ENCODE data around the gene SPATS2L. TPM values are rescaled to one million over a fixed set of nuclear protein-coding genes. Genes with fewer than 3 reads are reported as not detected.

SPATS2L gene
- total RNA-seq, 1 donor from 2014 or later = 36.6 TPM

- no peak for TF ChIP-seq CTCF (IDR thresholded peaks at IDR 0.05)
- no peaks in the 10 kb centered on the region for H3K4me1 ChIP-seq
- intact Hi-C loops (cut with DNase I) = no loop called here
- no peaks in the 10 kb centered on the region for H3K9me3 ChIP-seq
- no peak for DNase-seq (ENCODE audit: low spot score in 2 of 2)
- no peaks in the 10 kb centered on the region for H3K27me3 ChIP-seq
- no peaks in the 10 kb centered on the region for H3K36me3 ChIP-seq
- H3K27ac ChIP-seq = no peak overlapping the region
- H3K4me3 ChIP-seq = no peak overlapping the region
Measured at GRCh38 chr2:200272320-200272719, 34.2 kb upstream of the SPATS2L start.

GRCh38 chr2:200274116-200275075 lies 32.1 kb upstream of the SPATS2L start:
- intact Hi-C loops (cut with DNase I) = no loop called here
- H3K4me3 ChIP-seq = no peak overlapping the region
- no peaks in the 10 kb centered on the region for H3K36me3 ChIP-seq
- no peak overlapping the region for H3K27ac ChIP-seq
- H3K9me3 ChIP-seq = no peaks in the 10 kb centered on the region
- H3K4me1 ChIP-seq = no peaks in the 10 kb centered on the region
- DNase-seq (ENCODE audit: low spot score in 2 of 2) = no peak
- H3K27me3 ChIP-seq = no peaks in the 10 kb centered on the region
- TF ChIP-seq CTCF (IDR thresholded peaks at IDR 0.05) = no peak

- TF ChIP-seq CTCF (IDR thresholded peaks at IDR 0.05) = no peak
- intact Hi-C loops (cut with DNase I) = no loop called here
- H3K4me3 ChIP-seq = no peak overlapping the region
- no peaks in the 10 kb centered on the region for H3K4me1 ChIP-seq
- H3K9me3 ChIP-seq = no peaks in the 10 kb centered on the region
- no peak overlapping the region for H3K27ac ChIP-seq
- DNase-seq (ENCODE audit: low spot score in 2 of 2) = no peak
- no peaks in the 10 kb centered on the region for H3K27me3 ChIP-seq
- no peaks in the 10 kb centered on the region for H3K36me3 ChIP-seq
Measured at GRCh38 chr2:200275295-200276013, 31.0 kb upstream of the SPATS2L start.

GRCh38 chr2:200276472-200276871 lies 30.0 kb upstream of the SPATS2L start:
- no peaks in the 10 kb centered on the region for H3K27me3 ChIP-seq
- H3K36me3 ChIP-seq = no peaks in the 10 kb centered on the region
- DNase-seq (ENCODE audit: low spot score in 2 of 2) = no peak
- H3K4me3 ChIP-seq = no peak overlapping the region
- H3K27ac ChIP-seq = no peak overlapping the region
- no peaks in the 10 kb centered on the region for H3K9me3 ChIP-seq
- intact Hi-C loops (cut with DNase I) = no loop called here
- no peaks in the 10 kb centered on the region for H3K4me1 ChIP-seq
- no peak for TF ChIP-seq CTCF (IDR thresholded peaks at IDR 0.05)

- intact Hi-C loops (cut with DNase I) = no loop called here
- TF ChIP-seq CTCF (IDR thresholded peaks at IDR 0.05) = no peak
- no peak for DNase-seq (ENCODE audit: low spot score in 2 of 2)
- Histone ChIP-seq H3K27me3 (no peaks in the 10 kb centered on the region), H3K4me1 (no peaks in the 10 kb centered on the region), H3K4me3 (no peak overlapping the region), H3K36me3 (no peaks in the 10 kb centered on the region), H3K27ac (no peak overlapping the region), H3K9me3 (no peaks in the 10 kb centered on the region)
Measured at GRCh38 chr2:200278694-200279316, 27.7 kb upstream of the SPATS2L start.
